Measurements from ENCODE around the gene CMTM5.

Gene CMTM5

GRCh38 chr14:23346693-23347405 lies 30.0 kb upstream of the CMTM5 start:
- H3K4me3 ChIP-seq (replicated peaks; ENCODE audit: low read depth, low read length), result no peak overlapping the region
- TF ChIP-seq, protein P1, sequence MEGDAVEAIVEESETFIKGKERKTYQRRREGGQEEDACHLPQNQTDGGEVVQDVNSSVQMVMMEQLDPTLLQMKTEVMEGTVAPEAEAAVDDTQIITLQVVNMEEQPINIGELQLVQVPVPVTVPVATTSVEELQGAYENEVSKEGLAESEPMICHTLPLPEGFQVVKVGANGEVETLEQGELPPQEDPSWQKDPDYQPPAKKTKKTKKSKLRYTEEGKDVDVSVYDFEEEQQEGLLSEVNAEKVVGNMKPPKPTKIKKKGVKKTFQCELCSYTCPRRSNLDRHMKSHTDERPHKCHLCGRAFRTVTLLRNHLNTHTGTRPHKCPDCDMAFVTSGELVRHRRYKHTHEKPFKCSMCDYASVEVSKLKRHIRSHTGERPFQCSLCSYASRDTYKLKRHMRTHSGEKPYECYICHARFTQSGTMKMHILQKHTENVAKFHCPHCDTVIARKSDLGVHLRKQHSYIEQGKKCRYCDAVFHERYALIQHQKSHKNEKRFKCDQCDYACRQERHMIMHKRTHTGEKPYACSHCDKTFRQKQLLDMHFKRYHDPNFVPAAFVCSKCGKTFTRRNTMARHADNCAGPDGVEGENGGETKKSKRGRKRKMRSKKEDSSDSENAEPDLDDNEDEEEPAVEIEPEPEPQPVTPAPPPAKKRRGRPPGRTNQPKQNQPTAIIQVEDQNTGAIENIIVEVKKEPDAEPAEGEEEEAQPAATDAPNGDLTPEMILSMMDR (IDR thresholded peaks at IDR 0.05; ENCODE audit: low read length, missing control alignments), result no peak
- no peak for DNase-seq (ENCODE audit: low read depth)

- no peak for DNase-seq (ENCODE audit: low read depth)
- TF ChIP-seq, protein P1 (IDR thresholded peaks at IDR 0.05; ENCODE audit: low read length, missing control alignments), result no peak
- no peak overlapping the region for H3K4me3 ChIP-seq (replicated peaks; ENCODE audit: low read depth, low read length)
Measured at GRCh38 chr14:23347406-23348296, 29.2 kb upstream of the CMTM5 start.

GRCh38 chr14:23348297-23348655 lies 28.6 kb upstream of the CMTM5 start:
- TF ChIP-seq, protein P1 (IDR thresholded peaks at IDR 0.05; ENCODE audit: low read length, missing control alignments), result no peak

GRCh38 chr14:23349156-23349845 lies 27.5 kb upstream of the CMTM5 start:
- H3K4me3 ChIP-seq (replicated peaks; ENCODE audit: low read depth, low read length), result no peak overlapping the region
- DNase-seq (ENCODE audit: low read depth), result no peak
- TF ChIP-seq, protein P1 (IDR thresholded peaks at IDR 0.05; ENCODE audit: low read length, missing control alignments), result no peak

More at GRCh38 chr14:23348297-23348655, 28.6 kb upstream of the CMTM5 start:
- H3K4me3 ChIP-seq (replicated peaks; ENCODE audit: low read depth, low read length), result no peak overlapping the region
- DNase-seq (ENCODE audit: low read depth), result no peak

DNA sequence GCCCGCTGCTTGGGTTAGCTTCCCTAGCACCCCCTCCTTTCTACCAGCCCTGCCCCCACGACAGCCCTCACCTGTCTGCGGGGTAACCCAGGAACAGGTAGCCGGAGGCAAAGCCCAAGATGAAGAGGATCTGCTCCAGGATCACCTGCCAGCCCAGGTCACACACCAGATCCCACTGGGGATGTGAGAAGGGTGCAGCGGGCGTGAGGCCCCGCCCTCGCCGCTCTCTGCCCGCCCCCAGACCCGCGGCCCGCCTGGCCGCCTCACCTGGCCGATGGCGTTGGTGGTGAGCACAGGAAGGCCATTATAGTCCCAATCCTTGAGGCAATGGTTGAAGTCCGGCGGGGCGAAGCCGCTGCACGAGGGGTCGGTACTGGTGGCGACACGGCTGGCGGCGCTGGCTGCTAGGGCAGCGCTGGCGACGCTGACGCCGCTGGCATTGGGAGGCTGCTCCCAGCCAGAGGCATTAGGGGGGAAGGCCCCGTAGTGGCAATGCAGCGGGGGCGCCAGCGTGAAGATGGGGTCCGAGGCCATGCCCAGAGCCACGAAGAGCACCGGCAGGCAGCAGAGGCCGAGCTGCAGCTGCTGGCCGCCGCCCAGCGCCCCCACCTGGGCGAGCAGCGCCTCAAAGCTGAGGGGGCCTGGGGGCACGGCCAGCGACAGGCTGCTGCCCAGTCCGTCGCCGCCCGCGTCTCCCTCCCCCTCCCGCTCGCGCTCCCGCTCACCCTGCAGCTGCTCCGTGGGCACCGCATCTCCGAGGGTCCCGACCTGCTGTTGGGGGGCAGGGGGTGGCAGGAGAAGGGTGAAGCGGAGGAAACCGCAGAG lies 25.0 kb upstream of the CMTM5 start:
- TF ChIP-seq, protein P1 (IDR thresholded peaks at IDR 0.05; ENCODE audit: low read length, missing control alignments), result no peak
- no peak for DNase-seq (ENCODE audit: low read depth)
- peak overlapping the region; percentile 66 for H3K4me3 ChIP-seq (replicated peaks; ENCODE audit: low read depth, low read length)
